Activated CD8-positive, alpha-beta memory T cell treated with anti-CD3 and anti-CD28 coated beads for 4 hours (primary cell): ENCODE results near the gene RFX2.
"Not testable (repeated sequence)": the region's sequence is repeated elsewhere in the genome, so short reads cannot be mapped to it uniquely, and the experiment has no call there.

Experiments
- DNase-seq, 2 donors: peaks; one replicate each; pipeline ENCODE4 v3.0.0-alpha.2; 2020; ENCODE audit warnings: low read depth in 2 of 2

The RFX2 gene

DNA sequence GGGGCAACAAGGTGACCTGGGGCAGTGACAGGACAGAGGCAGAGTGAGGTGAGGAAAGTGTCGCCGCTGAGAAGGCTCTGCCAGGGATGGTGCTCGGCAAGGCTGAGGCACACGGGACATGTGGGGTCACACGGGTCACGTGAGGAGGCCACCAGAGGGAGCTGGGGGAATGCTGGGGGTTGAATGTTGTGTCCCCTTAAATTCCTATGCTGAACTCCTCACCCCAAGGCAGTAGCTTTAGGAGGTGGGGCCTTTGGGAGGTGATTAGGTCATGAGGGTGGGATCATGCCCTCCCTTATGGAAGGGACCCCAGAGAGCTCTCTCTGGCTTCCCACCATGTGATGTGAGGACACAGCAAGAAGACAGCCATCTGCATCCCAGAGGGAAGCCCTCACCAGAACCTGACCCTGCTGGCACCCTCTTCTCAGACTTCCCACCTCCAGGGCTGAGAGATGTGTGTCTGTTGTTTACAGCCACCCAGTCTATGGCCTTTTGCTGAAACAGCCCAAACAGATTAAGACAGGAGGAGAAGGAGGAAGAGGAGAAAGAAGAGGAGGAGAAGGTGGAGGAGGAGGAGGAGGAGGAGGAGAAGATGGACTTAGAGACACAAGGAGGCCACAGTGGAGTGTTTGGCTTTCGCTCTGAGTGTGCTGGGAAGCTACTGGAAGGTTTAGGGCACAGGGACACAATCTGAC is 35.4 kb downstream of the RFX2 start:
- DNase-seq: no peak

DNA sequence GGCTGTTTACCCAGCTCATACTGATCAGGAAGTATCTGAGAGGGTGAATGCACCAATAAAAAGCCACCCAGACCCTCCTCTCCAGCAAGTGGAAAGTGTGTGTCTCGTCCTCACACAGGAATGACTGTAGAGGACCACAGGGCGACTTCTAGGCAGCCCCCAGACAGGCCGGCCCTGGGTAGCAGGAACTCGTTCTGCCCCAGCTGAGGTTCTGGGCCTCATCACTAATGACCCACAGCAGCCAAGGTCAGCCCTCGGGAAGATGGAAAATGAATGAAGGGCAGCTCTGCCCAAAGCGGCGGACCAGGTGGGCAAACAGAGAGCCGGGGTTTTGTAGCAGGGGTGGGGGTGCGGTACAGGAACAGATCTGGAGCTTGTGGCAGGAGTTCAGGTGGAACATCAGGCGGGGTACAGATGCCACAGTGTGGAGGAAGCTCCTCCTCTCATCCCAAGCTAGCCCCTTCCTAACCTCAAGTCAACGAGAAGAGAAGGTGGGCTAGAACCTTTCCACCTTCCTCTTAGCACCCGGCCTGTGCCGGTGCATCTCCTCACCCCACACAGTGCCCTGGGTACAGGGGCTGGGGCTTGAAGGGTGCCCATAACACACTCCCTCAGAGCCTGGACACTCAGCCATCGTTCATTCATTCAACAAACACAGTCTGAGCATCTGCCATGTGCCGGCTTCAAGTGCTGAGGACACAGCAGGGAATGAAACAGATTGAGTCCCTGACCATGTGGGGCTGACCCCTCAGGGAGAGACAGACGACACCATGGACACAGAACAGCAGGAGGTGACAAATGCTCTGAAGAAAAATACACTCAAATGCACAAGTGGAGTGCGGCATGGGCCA is 36.2 kb downstream of the RFX2 start:
- DNase-seq: no peak

DNA sequence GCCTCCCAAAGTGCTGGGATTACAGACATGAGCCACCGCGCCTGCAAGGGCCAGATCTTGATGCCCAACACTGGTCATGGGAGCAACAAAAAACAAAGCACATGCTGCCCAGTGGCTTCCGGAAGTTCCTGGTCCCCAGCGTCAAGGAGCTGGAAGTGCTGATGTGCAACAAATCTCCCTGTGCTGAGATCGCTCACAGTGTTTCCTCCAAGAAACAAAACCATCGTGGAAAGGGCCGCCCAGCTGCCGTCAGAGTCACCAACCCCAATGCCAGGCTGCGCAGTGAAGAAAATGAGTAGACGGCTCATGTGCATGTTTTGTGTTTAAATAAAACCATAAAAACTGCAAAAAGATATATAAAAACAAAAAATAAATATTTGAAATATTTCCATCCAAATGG is 37.1 kb downstream of the RFX2 start:
- DNase-seq: not testable (repeated sequence)

DNA sequence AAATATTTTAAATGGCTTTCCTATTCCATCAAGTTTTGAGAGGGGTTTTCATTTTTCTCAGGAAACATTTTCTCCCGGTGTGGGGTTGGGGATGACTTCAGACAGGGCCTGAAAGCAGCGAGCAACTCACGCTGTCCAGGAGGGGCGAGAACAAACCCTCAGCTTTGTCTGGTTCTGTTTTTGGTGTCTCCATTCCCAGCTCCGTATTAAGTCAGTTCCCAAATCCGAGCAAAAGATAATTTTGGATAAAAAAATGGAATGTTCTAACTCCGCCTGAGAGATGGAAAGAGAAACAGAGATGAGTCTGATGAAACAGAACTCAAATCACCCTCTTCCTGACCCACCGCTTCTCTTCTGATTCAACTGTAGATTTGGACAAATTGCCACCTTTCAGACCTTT is 38.4 kb downstream of the RFX2 start:
- DNase-seq: no peak

DNA sequence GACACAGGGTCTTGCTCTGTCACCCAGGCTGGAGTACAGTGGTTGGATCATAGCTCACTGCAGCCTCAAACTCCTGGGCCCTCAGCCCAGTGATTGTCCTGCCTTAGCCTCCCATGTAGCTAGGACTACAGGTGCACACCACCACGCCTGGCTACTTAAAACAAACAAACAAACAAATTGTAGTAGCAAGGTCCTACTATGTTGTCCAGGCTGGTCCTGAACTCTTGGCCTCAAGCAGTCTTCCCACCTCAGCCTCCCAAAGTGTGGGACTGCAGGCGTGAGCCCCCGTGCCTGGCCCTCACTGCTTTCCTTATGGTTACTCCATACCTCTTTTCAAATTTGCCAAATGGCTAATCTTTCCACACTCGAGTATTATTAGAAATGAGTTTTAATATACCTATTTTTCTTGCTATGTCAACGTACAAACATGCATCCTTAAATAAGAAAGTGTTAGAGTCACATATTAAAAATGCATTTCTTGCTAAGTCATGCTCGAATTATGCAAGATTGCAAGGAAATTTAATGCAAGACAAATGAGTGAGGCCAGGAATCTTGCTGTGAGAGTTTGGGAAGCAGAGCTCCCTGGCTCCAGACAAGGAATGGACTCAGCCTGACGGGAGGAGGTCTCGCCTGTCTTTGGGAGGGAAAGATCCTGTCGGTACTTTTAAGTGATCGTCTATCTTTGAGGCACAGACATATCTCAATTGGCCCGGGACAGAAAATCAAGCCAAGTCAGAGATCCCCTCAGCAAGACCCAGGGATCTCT is 39.4 kb downstream of the RFX2 start:
- DNase-seq: no peak

DNA sequence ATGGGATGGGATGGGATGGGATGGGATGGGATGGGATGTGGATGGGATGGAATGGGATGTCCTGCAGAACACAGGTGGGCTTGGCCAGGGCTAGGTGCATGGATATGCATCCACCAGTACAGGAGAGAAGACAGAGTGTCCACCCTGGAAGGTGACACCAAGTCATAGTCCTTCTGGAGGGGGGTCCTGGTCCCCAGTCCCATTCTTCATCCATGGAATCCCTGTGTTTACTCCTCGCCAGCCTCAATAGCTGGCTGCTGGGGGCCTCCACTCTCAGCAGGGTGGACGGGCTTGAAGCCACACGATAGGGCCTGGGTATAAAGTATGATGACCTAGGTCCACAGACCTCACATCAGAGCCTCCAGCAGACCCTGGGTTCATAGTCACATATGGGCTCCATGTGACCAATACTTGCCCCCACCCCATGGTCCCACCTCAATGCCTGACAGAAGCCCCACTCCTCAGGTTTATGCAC is 40.1 kb downstream of the RFX2 start:
- DNase-seq: no peak

DNA sequence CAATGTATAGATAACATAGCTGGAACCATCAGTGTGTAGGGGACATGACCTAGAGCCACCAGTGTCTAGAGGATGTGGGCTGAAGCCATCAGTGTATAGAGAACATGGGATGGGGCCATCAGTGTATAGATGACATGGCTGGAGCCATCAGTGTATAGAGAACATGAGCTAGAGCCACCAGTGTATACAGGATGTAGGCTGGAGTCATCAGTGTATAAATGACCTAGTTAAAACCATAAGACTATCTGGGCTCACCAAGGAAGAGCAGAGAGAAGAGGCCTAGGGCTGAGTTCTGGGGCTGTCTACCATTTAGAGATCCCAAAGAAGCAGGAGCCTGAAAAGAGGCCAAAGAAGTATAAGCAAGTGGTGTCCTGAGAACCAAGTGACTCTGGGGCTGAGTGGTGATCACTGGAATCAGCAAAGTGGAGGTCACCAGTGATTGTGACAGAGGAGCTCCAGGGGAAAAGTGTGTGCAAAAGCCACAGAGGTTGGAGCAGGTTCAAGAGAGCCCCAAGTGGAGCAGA is 41.0 kb downstream of the RFX2 start:
- no peak for DNase-seq

DNA sequence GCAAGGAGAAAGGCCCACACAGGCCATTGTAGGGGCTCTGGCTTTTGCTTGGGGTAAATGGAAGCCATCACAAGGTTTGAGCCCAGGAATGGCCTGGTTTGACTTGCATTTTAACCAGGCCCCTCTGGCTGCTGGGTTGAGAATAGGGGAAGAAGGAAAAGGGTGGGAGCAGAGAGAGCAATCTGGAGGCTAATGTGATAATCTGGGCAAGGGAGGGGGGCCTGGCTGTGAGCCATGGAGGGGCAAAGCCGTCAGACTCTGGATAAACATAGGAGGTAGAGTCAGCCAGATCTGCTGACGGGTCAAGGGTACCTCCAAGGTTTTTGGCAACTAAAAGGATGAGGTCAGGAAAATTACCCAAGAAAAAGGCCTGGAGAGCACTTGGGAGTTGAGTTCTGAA is 41.6 kb downstream of the RFX2 start:
- no peak for DNase-seq

DNA sequence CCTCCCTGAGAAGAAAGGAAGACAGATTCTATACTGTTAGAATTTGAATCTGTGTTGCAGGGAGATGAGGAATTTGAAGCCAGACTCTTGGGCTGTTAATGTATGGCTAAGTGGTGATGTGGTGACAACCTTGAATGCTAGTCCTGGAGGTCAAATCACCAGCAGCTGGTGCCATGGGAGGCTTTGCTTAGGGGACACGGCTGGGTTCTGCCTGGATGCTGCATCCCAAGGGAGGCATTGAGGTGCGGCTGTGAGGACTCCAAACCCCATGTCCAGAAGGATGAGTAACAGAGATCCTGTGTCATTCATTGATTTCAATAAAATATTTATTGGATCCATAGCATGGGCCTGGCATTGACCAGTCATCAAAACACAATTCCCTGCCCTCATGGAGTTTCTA is 42.3 kb downstream of the RFX2 start:
- DNase-seq: no peak

DNA sequence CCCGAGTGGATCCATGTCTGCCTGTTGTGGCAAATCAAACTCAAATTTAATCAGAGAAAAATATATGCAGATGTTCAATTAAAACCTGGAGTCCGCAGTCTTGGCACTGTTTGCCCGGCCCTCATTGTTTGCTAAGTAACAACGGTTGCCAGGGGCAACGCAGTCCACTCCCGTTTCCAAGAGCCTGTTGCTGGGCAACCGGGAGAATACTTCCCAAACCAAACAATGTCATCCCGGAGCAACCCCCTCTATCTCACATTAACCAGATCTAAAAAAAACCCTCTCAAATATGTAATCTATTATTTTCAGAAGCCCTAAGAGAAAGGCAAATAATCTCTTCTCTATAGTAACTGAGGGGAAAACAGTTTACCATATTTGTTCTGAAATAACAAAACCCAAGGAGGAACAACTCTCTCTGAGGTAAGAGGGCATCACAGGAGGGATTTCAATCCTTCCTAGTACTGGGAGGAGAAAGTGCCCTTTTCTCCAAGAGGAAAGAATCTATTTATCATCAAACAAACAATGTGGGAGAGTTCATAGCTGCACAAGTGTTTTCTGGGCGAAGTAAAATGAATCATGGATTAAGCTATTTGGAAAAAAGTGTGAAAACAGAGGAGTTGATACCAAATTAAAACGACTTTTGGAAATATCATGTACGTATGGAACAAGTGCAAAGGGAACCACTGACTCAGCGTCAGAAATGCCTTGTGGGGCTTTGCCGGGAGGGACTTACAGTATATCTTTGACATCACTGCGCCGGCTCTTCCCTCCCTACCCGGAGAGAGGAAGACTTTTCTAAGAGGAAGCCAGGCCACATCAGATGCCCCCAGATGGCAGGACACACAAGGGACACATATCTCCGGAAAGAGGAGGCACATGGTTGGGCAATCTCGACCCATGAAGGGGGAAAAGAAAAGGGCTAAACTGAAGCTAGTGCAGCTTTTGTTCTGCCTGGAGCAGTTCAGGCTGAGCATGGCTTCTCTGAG is 43.3 kb downstream of the RFX2 start:
- no peak for DNase-seq

DNA sequence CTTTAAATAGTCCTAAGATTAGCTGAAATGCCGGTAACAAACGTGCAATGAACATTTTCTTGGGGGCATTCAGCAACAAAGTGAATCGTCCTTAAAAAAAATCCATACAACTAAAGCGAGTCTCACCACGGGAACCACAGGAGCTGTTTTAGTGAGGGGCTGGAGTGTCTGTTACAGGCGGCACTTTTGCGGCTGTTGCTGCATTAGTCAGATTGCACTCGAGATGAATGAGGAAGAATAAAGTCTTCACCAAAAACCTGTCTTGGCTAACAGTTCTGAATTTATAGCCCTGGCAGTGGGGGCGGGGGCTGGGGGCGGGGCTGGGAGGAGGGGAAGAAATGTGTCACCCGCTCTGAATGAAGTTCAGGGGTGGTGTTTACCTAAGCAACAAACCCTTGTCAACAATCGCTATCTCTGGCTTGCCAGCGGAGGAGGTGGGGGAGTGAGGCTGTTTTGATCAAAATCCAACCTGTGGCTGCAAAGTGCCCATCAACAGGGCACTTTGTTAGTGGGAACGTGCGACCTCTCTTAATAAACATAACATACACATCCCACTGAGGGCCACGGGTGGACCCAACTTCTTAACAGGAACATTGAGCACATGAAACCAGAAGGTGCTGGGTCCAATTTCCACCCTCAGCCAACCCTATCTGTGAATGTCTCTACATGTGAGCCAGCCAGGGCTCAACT is 44.5 kb downstream of the RFX2 start:
- peak; percentile 31 to 37 for DNase-seq

DNA sequence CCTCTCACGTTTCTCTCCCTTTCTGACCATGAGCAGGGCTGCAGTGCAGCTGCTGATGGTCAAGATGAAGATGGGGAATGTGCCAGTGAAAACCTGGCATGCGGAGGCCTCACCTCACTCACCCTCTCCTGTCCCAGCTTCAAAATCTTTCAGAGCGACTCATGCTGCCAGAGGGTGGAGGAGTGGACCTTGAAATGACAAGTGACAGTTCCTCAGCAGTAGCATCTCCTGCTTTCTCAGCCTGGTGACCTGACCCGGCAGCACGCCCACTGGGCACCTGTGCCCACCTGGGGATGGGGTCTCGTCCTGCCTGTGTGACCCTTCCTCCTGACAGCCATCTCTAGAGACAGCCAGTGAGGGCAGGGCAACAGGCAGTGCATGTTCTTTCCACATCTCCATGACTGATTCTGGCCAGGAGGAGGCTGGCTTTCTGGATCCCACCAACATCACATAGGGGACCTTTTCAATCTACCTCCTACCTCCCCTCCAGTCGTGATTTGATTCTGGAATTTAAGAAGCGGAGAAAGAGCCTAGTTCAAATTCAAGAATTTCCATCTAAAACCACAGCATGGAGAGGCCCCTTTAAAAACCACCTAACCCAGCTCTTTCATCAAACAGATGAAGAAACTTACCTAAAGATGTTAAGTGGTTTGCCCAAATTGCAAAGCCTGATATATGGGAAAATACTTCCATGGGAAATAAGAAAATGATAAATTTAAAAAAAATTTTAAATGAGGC is 45.8 kb downstream of the RFX2 start:
- no peak for DNase-seq

DNA sequence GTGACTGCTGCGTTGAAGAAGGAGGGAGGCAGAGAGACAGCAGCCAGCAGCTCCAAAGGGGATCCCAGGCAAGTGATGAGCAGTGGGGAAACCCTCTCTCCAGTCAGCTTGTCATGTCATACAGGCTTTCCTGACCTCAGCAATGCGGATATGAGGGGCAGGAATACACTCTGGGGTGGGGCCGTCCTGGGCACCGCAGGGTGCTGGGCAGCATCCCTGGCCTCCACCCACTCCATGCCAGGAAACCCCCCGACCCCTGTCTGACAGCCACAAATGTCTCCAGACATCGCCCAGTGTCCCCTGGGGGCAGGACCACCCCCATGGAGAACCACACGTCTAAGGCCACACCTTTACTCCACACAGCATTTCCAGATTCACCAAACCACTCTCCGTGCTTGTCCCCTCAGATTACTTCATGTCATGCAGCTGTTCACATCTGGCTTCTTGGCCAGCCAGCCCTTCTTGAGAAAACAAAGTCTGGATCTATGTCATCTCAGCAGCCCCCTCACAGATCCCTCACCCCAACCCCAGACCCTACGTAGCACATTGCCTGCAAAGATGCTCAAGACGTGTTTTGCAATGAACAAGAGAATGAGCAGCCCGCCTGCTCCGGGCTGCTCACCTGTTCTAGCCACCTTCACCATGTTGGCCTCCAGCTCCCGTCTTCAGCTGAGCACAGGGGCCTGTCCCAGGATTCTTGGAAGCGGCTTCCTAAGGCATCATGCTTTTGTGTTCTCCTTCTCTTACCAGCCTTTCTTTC is 46.5 kb downstream of the RFX2 start:
- DNase-seq: no peak

DNA sequence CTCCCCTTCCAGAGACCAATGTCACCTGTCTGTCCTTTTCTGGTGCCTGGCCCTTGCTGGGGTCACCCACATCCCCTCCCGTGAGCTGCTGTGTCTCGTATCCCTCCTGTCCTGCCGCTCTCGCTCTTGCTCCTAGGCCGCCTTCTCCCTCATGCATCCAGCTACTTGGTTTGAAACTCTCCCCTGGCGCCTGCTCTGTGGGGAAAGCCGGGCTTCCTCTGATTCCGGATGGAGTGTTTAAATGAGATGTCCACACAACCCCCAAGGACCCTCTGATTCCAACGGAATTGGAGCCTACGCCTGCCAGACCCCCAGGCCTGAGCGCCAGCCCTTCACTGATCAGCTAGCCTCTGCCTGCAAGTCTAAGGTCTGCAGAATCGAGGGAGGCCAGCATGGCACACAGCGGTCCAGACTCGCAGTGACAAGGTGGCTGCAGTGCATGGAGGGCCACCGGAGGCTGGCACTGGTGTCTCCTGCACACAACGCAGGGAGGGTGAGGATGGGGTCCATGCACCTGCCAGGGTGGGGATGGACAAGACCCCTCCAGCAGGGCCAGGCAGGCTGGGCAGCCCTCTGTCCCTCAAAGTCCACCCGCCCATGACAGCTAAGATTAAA is 47.2 kb downstream of the RFX2 start:
- no peak for DNase-seq

DNA sequence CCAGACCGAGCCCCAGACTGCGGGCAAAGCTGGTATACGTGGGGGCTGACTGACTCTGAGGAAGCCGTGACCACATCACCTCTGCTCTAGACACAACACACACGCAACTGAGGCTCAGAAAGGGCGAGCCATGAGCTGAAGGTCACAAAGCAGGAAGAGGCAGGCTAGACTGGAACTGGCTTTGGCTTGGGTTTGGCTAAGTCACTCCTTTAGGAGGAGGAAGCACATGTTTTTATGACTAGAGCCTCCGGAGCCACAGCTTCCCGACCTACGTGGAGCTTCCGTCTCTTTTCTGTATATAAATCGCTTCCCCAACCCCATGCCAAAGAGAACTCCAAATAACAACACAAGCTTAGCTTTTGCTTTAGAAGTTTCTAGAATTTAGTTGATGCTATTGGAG is 48.0 kb downstream of the RFX2 start:
- DNase-seq: no peak

DNA sequence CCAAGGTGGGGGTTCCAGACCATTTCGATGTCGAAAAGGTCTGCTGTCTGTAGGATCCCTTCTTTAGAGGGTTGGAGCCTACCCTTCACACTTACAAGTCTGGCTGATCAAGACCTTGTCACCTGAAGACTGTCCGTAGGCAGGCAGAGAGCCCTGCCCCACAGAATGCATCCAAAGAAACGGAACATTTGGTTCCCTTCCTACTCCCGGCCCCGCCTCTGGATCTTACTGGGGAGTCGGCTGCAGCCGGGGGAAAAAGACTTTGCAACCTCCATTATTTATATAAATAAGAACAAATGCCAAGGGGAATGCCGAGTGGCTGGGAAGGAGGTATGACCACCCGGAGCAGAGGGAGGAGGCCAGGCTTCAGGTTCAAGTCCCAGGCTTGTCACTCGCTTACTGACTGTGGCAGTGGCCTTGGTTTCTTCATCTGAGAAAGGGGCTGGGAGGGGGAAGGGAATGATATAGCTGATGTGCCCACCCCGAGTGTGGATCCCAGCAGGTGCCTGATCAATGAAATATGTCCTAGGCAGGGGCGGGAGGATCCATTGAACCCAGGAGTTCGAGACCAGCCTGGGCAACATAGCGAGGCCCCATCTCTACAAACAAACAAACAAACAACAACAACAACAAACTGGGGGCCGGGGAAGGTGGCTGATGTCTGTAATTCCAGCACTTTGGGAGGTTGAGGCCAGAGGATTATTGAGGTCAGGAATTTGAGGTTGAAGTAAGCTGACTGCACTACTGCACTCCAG is 48.7 kb downstream of the RFX2 start:
- DNase-seq: no peak

DNA sequence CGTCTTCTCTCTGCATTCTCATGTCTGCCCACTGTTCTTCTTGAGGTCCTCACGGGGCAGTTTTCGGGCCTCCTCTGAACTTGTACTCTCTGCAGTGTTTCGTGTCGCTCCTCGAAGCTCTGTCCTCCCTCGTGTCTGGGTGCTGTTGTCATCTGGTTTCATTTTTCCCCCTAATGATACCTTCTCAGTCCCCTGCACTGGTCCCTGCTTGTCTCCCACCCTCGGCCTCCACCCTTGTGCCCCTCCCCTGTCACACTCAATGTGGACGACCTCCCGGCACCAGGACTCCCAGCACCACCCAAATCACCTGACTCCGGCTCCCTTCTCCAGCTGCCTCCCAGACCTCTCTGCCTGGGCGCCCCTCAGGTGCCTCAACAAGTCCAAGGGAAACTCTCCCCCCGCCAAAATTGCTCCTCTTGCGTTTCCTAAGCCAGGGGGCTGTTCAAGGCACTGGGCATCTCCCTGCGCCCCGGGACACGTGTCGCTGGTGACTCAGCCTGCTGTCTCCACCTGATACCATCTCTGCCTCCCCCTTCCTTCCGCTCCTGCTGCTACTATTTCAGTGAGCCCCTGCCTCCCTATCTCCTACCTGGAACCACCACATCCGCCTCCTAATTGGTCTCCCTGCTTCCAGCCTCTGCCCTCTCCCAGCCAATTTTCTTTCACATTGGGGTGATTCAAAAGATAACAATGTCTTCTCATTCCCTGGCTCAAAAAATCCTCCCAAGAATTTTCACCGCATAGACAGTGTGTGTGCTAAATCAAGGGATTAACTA is 49.5 kb downstream of the RFX2 start:
- DNase-seq: peak in 1 of 2 donors; percentile 12
